Stimulated activated CD8-positive, alpha-beta memory T cell treated with anti-CD3 and anti-CD28 coated beads, Interleukin-2, amount 100 ng/mL, for 1 hour (primary cell): ENCODE results near the gene MGAT4B.

Experiments
- DNase-seq, 2 donors: peaks; one replicate each; pipeline ENCODE4 v3.0.0-alpha.2; 2020; ENCODE audit warnings: low read depth in 2 of 2

MGAT4B gene

GRCh38 chr5:179812135-179812825, 5.6 kb upstream of the MGAT4B start:
- no peak for DNase-seq

DNA sequence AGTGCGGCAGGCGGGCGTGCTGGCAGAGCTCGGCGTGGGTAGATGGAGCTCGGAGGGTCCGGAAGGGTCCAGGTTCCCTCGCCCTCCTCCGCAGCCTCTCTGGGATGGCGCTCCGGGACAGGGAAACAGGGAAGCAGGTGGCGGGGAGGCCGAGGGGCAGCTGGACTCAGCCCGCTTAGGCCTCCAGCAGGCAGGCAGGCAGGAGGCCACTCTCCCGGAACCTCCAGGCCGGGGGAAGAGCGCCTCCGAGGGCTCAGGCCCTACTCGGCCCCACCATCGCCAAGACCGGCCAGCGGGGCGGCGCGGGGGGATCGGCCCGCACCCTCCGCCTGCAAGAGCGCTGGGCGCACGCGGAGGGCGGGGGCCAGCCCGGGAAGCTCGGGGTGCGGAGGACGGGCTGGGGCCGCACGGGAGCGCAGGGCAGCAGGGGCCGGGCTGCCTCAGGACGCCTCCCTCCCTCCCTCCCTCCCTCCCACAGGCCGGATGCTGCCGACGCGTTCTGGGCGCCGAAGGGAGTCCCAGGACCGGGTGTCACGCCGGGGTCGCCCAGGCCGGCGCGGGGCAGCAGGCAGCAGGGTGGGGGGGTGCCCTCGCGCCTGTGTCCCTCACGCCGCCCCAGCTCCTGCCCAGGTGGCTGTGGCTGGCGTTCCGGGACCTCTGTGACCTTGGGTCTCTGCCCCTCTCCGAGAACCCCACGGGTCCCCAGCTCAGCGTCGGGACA, 977 bp downstream of the MGAT4B start:
- DNase-seq, result no peak

- DNase-seq, result no peak
Measured at GRCh38 chr5:179805070-179805528, 1.6 kb downstream of the MGAT4B start.

DNA sequence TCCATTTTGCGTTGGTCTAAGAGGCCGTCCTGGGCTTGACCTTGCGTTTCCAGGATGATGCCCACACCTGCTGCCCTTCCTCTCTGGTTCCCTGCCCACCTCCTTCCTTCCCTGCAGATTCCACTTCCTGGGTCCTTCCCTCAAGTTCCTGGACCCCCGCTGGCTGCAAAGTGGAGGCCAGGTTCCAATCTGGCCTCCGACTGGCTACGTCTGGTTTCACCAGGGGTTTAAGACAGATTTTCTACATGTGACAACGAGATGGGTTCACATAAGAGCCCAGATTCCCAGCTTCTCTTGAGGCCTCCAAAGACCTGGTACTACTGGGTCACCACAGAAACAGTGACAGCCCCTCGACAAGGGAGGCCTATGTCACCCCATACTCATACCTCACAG, 2.1 kb downstream of the MGAT4B start:
- DNase-seq, result no peak

GRCh38 chr5:179803651-179804554, 2.8 kb downstream of the MGAT4B start:
- no peak for DNase-seq

- DNase-seq, result no peak
Measured at GRCh38 chr5:179802950-179803562, 3.6 kb downstream of the MGAT4B start.

DNA sequence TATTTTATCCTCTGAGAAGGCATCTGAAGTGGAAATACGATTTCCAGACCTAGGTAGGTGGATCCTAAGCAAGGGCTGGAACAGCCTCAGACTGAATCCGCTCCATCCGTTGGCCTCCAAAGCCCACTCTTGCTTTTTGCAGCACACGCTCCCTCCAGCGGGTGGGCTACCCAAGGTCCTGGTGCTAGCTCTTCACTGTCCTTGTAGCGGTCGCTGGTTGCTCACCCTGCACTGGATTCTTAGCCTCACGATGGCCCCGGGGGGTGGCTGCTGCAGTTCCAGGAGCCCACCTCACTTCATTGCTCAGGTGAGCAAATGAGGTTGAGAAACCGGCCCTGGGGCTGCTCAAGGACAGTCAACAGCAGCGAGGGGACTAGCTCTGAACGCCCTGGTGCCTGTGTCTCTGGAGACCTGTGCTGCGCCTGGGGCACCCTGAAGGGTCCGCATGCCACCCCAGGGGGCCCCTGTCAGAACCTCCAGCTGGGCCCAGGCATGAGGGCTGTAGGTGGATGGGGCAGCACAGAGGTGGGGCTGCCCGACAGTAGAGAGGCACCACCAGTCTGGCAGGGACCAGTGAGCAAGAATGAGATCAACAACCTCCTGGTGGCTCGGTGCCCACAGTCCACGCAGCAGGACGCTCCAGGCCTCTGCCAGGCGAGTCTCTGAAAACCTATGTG, 4.3 kb downstream of the MGAT4B start:
- no peak for DNase-seq

DNA sequence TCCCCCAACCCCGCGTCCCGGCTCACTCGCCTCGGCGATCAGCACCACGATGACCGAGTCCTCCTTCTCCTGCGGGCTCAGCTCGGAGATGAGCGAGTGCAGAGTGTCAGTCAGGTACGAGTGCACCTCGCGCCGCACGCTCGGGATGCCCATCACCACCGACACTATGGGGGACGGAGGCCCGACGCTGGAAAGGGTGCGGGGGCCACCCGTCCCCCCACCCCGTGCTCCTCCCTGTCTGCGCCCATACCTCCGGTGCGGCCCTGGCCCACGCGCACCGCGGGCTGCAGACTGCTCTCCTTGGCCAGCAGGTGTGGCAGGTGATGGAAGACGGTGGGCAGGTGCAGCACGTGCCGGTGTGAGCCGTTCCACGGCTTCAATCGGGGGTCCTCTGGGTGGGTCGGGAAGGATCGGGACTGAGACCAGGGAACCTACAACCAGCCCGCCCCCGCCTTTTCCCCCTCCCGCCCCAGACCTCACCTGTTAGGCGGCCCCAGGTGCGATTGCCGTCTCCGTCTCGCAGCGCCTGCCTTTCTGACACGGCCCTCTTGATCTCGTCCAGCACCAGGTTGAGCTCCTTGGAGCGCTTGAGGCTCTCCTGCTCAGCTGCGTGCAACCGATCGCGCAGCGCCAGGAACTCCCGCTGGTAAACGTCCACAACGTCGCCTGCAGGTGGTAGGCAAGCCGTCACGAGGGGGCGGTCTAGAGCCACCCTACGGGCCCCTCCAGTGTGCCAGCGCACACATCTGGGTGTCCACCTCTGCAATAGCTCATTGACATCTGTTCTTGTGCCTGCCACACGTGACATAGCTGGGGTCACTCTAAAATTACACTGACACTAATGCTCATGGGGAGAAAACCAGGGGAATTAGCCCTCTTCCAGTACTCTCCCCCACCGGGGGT, 5.1 kb downstream of the MGAT4B start:
- peak; percentile 75 for DNase-seq

GRCh38 chr5:179800696-179801201, 5.9 kb downstream of the MGAT4B start:
- DNase-seq, result no peak

- no peak for DNase-seq
Measured at GRCh38 chr5:179800071-179800695, 6.5 kb downstream of the MGAT4B start.

GRCh38 chr5:179799644-179799973, 7.1 kb downstream of the MGAT4B start:
- no peak for DNase-seq

GRCh38 chr5:179798771-179799643, 7.7 kb downstream of the MGAT4B start:
- no peak for DNase-seq

DNA sequence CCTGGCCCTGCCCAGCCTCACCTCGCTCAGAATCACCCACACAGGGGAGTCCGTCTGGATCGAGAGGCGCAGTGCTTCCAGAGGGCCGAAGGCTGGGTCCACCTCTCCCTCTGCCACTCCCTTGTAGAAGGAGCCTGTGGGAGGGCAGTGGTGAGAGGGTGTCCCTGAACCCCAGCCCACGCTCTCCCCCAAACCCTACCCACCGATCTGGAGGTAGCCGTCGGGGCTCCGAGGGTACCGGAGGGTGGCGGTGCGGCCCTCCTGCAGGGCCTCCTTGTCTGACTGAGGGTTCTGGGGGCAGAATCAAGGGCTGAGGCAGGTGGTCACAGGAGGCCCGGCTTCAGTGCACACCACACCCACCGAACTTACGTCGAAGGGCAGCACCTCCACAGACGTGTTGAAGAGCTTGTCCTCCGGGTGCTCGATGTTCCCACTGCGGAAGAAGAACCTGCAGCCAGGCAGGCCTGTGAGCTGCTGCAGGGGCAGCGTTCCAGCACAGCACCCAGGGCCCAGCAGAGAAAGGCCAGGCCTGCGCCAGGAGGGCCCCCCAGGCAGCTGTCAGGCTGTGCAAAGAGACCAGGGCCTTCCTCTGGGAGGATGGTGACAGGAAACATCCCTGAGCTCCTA, 8.4 kb downstream of the MGAT4B start:
- no peak for DNase-seq

GRCh38 chr5:179797741-179798140, 8.9 kb downstream of the MGAT4B start:
- DNase-seq, result no peak

GRCh38 chr5:179796877-179797608, 9.6 kb downstream of the MGAT4B start:
- DNase-seq, result no peak

DNA sequence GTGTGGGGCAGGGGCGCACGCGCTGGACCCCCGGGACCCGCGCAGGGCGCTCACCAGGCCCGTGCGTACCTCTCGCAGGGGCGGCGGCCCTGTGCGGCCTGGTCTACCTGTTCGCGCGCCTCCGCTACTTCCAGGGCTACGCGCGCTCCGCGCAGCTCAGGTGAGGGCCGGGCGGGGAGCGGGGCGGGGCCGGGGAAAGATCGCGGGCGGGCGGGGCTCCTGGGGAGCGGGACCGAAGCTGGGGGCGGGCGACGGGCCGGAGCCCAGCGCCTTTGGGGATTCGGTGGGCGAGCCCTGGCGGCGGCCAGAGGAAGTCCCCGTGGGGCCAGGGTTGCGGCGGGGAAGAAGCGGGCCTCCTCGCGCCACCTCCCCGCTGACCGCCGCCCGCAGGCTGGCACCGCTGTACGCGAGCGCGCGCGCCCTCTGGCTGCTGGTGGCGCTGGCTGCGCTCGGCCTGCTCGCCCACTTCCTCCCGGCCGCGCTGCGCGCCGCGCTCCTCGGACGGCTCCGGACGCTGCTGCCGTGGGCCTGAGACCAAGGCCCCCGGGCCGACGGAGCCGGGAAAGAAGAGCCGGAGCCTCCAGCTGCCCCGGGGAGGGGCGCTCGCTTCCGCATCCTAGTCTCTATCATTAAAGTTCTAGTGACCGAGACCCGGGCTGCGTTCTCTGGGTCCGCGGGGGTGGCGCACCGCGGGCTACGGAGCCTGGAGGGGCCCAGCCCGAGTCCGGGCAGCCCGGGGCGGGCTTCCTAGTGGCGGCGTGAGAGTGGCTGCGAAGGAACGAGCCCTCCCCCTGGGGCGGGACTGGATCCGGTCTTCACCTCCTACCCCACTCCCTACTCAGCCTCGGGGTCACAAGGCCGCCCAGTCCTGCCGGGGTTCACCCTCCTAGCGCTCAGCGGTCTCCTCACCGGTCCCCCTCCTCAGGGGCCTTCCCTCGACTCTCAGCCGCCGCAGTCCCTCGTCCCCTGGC, 10.5 kb downstream of the MGAT4B start:
- DNase-seq, result no peak
